Measurements from ENCODE around the gene GLT1D1. TPM values are rescaled to one million over a fixed set of nuclear protein-coding genes. Genes with fewer than 3 reads are reported as not detected.

GLT1D1 gene
- total and polyA plus RNA-seq, 2 donors (not counting 3 experiments of a cell fraction or from before 2014, with no cell fraction given) = not detected

DNA sequence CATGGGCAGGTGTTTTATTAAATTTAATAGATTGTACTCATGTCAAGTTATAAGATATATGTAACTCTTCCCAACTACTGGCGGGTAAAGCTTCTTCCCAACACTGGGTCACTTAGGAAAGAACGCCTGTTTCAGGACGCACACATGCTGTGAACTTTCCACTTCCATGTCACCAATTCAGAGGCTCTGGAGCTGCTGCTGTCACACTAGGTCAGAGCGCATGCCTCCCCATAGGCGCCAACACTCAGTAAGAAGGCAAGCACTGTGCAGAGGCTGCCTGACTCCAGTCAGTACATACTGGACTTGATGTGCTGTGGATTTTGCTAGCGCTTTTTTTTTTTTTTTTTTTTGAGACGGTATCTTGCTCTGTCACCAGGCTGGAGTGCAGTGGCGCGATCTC, 46.7 kb upstream of the GLT1D1 start:
- intact Hi-C loops (cut with micrococcal nuclease) = no loop called here
- BruUV-seq (replicated peaks) = no TSS peak
- DNase-seq (ENCODE audit: low read depth, low spot score) = no peak
- Histone ChIP-seq H3K4me3 (replicated peaks in 1 of 3; ENCODE audit: insufficient read depth in 1 of 3, low read depth in 1 of 3, low read length in 3 of 3) (no peak overlapping the region), H3K27me3 (ENCODE audit: control insufficient read depth in 2 of 2, insufficient read depth in 2 of 2, low read length in 2 of 2) (no peaks in the 10 kb centered on the region), H3K27ac (ENCODE audit: insufficient read depth, low read depth, low read length) (no peak overlapping the region), H2AFZ (ENCODE audit: low read depth, low read length) (no peak overlapping the region), H4K20me1 (replicated peaks; ENCODE audit: control insufficient read depth, extremely low read depth, insufficient read depth, low read length) (no peaks in the 10 kb centered on the region), H3K4me2 (ENCODE audit: insufficient read depth, low read length) (no peak overlapping the region), H3K36me3 (ENCODE audit: control insufficient read depth in 2 of 2, extremely low read depth in 1 of 2, insufficient read depth in 2 of 2, low read length in 2 of 2) (peaks cover 7 to 15% of the 10 kb centered on the region in 2 experiments), H3K9ac (replicated peaks; ENCODE audit: extremely low read depth, insufficient read depth, low read length) (no peak overlapping the region), H3K4me1 (ENCODE audit: control insufficient read depth, extremely low read depth, insufficient read depth, low read length) (peaks cover 14% of the 10 kb centered on the region), H3K79me2 (ENCODE audit: control insufficient read depth, insufficient read depth, low read length) (peaks cover 40% of the 10 kb centered on the region), H3K9me3 (replicated peaks; ENCODE audit: control insufficient read depth, insufficient read depth, low read length) (no peaks in the 10 kb centered on the region), H3K9me1 (replicated peaks; ENCODE audit: control insufficient read depth, extremely low read depth, insufficient read depth, low read length) (no peaks in the 10 kb centered on the region)
- POLR2A ChIA-PET = no interaction called here
- CTCF ChIA-PET = no interaction called here
- FAIRE-seq = no peak
- TF ChIP-seq FOS (IDR thresholded peaks at IDR 0.05; ENCODE audit: borderline replicate concordance, insufficient read depth, low read length) = no peak
- TF ChIP-seq EZH2 (IDR thresholded peaks at IDR 0.05; ENCODE audit: borderline replicate concordance, low read depth, low read length, severe bottlenecking) = no peak
- TF ChIP-seq, protein P1, sequence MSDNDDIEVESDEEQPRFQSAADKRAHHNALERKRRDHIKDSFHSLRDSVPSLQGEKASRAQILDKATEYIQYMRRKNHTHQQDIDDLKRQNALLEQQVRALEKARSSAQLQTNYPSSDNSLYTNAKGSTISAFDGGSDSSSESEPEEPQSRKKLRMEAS (IDR thresholded peaks at IDR 0.05; ENCODE audit: insufficient read depth, insufficient read length) = no peak
- no peak for TF ChIP-seq CTCF (IDR thresholded peaks at IDR 0.05; ENCODE audit: extremely low read depth in 1 of 2, insufficient read depth in 1 of 2, low read depth in 1 of 2, low read length in 2 of 2)
- TF ChIP-seq POLR2A (IDR thresholded peaks at IDR 0.05; ENCODE audit: low read depth, low read length) = no peak
- no peak for TF ChIP-seq POLR2AphosphoS5 (IDR thresholded peaks at IDR 0.05; ENCODE audit: insufficient read depth, low read depth, low read length)
- no peak for TF ChIP-seq MYC (IDR thresholded peaks at IDR 0.05; ENCODE audit: low read depth, low read length)
- TF ChIP-seq GATA2 (IDR thresholded peaks at IDR 0.05; ENCODE audit: insufficient read depth, insufficient read length, low read depth, low read length) = no peak
- no peak for TF ChIP-seq JUN (IDR thresholded peaks at IDR 0.05; ENCODE audit: borderline replicate concordance, insufficient read depth, insufficient read length, low read depth)
- dilution Hi-C loops (cut with MboI; ENCODE audit: extremely low pct_ligation_motif_present, low sequenced_read_pairs) = no loop called here

All from endothelial cell of umbilical vein (primary cell).